OCI-LY7 (cell line): ENCODE data around the gene CCDC33.

Source experiments
- CTCF ChIP-seq: fragments of 200-600 bp; sonication (generic); conservative IDR thresholded peaks from 2 replicates; pipeline ENCODE4 v1.5.1; 2014; ENCODE audit warnings: mild to moderate bottlenecking, antibody characterized with exemption, low read length, moderate library complexity, mixed read lengths
- EZH2phosphoT487 ChIP-seq: fragments of 200-600 bp; sonication (generic); IDR thresholded peaks from 2 replicates; pipeline ENCODE4 v1.6.1; 2018; ENCODE audit warnings: low read depth, borderline replicate concordance, mild to moderate bottlenecking, mixed run types, antibody characterized with exemption, low read length, moderate library complexity, mixed read lengths

- no peak for TF ChIP-seq CTCF
- TF ChIP-seq EZH2phosphoT487: no peak
Measured at GRCh38 chr15:74250266-74250665, 14.1 kb downstream of the CCDC33 start.
